H9 (cell line): Measurements from ENCODE around the gene ZNF281. TPM values are rescaled to one million over a fixed set of nuclear protein-coding genes. Genes with fewer than 3 reads are reported as not detected.

ENCODE experiments used
- DNase-seq: peaks from one replicate; pipeline ENCODE4 v3.0.0-alpha.2; 2017
- H2AFZ ChIP-seq: one replicate; pipeline ENCODE4 v1.6.1; 2013; ENCODE audit warnings: mild to moderate bottlenecking, low read length, control low read depth, moderate library complexity
- H2AK5ac ChIP-seq: 2 replicates; pipeline ENCODE4 v1.6.1; 2013; ENCODE audit warnings: low read length, control low read depth, mixed read lengths; ENCODE audit not compliant: insufficient read length
- H2BK120ac ChIP-seq: one replicate; pipeline ENCODE4 v1.6.1; 2013; ENCODE audit warnings: low read depth, mild to moderate bottlenecking, low read length, control low read depth, inconsistent platforms; ENCODE audit not compliant: poor library complexity, severe bottlenecking
- H2BK12ac ChIP-seq: 2 replicates; pipeline ENCODE4 v1.6.1; 2013; ENCODE audit warnings: low read length, control low read depth, mixed read lengths, low read depth; ENCODE audit not compliant: insufficient read length
- H2BK15ac ChIP-seq: 2 replicates; pipeline ENCODE4 v1.6.1; 2013; ENCODE audit warnings: low read depth, low read length, control low read depth
- H2BK20ac ChIP-seq: one replicate; pipeline ENCODE4 v1.6.1; 2013; ENCODE audit warnings: low read depth, mild to moderate bottlenecking, low read length, control low read depth, inconsistent platforms; ENCODE audit not compliant: poor library complexity, severe bottlenecking
- H2BK5ac ChIP-seq: 2 replicates; pipeline ENCODE4 v1.6.1; 2013; ENCODE audit warnings: low read length, control low read depth, mixed read lengths; ENCODE audit not compliant: insufficient read length
- H3K14ac ChIP-seq: 2 replicates; pipeline ENCODE4 v1.6.1; 2013; ENCODE audit warnings: low read length, control low read depth; ENCODE audit not compliant: insufficient read depth
- H3K18ac ChIP-seq: 2 replicates; pipeline ENCODE4 v1.6.1; 2013; ENCODE audit warnings: low read depth, mild to moderate bottlenecking, mixed read lengths, low read length, control low read depth; ENCODE audit not compliant: insufficient read length
- H3K23ac ChIP-seq: 2 replicates; pipeline ENCODE4 v1.6.1; 2013; ENCODE audit warnings: low read length, control low read depth, mixed read lengths, low read depth; ENCODE audit not compliant: insufficient read length
- H3K23me2 ChIP-seq: 2 replicates; pipeline ENCODE4 v1.6.1; 2013; ENCODE audit warnings: low read depth, mild to moderate bottlenecking, mixed read lengths, low read length, control low read depth; ENCODE audit not compliant: insufficient read length, poor library complexity, severe bottlenecking
- H3K27ac ChIP-seq: 2 replicates; pipeline ENCODE4 v1.5.1; 2013; ENCODE audit warnings: low read length, control low read depth, mixed read lengths, low read depth; ENCODE audit not compliant: insufficient read length
- H3K27me3 ChIP-seq: 2 replicates; pipeline ENCODE4 v1.6.1; 2013; ENCODE audit warnings: low read length, control low read depth, inconsistent platforms; ENCODE audit not compliant: insufficient read depth
- H3K4ac ChIP-seq: 2 replicates; pipeline ENCODE4 v1.6.1; 2013; ENCODE audit warnings: low read depth, mild to moderate bottlenecking, control low read depth, inconsistent platforms, low read length, moderate library complexity
- H3K4me1 ChIP-seq: 2 replicates; pipeline ENCODE4 v1.6.1; 2013; ENCODE audit warnings: low read length, control low read depth, inconsistent platforms; ENCODE audit not compliant: insufficient read depth
- H3K4me2 ChIP-seq: 2 replicates; pipeline ENCODE4 v1.6.1; 2013; ENCODE audit warnings: low read length, control low read depth, mixed read lengths; ENCODE audit not compliant: insufficient read length, insufficient read depth
- H3K56ac ChIP-seq: 2 replicates; pipeline ENCODE4 v1.6.1; 2013; ENCODE audit warnings: low read depth, mild to moderate bottlenecking, mixed read lengths, low read length, control low read depth; ENCODE audit not compliant: insufficient read length
- H3K79me1 ChIP-seq: 2 replicates; pipeline ENCODE4 v1.6.1; 2013; ENCODE audit warnings: low read depth, mild to moderate bottlenecking, moderate library complexity, low read length, control low read depth, inconsistent platforms; ENCODE audit not compliant: insufficient read depth, poor library complexity, severe bottlenecking
- H3K79me2 ChIP-seq: 2 replicates; pipeline ENCODE4 v1.6.1; 2013; ENCODE audit warnings: low read length, control low read depth, inconsistent platforms; ENCODE audit not compliant: insufficient read depth
- H3K9ac ChIP-seq: 2 replicates; pipeline ENCODE4 v1.6.1; 2013; ENCODE audit warnings: low read length, control low read depth, mixed read lengths; ENCODE audit not compliant: insufficient read length; ENCODE audit errors: extremely low read depth
- H3K9me3 ChIP-seq: one replicate; pipeline ENCODE4 v1.6.1; 2013; ENCODE audit warnings: low read depth, low read length, inconsistent platforms; ENCODE audit not compliant: control insufficient read depth
- H3T11ph ChIP-seq: one replicate; pipeline ENCODE4 v1.6.1; 2013; ENCODE audit warnings: mild to moderate bottlenecking, low read length, control low read depth, inconsistent platforms
- H4K20me1 ChIP-seq: one replicate; pipeline ENCODE4 v1.6.1; 2013; ENCODE audit not compliant: control insufficient read depth, insufficient read length, insufficient read depth
- H4K5ac ChIP-seq: 2 replicates; pipeline ENCODE4 v1.6.1; 2013; ENCODE audit warnings: low read depth, mild to moderate bottlenecking, mixed read lengths, low read length, control low read depth; ENCODE audit not compliant: insufficient read length
- H4K8ac ChIP-seq: replicated peaks from 2 replicates; pipeline ENCODE4 v1.6.1; 2013; ENCODE audit warnings: low read length, control low read depth, mixed read lengths, low read depth; ENCODE audit not compliant: insufficient read length
- H4K91ac ChIP-seq: 2 replicates; pipeline ENCODE4 v1.6.1; 2013; ENCODE audit warnings: low read depth, mild to moderate bottlenecking, moderate library complexity, mixed read lengths, low read length, control low read depth; ENCODE audit not compliant: insufficient read length
- H3K27ac Mint-ChIP-seq, 3 experiments: 2 replicates in 2 of 3; 3 replicates in 1 of 3; pipeline ENCODE4 v1.8.0; 2020 to 2021; ENCODE audit warnings: mixed read lengths in 3 of 3, mild to moderate bottlenecking in 1 of 3, moderate library complexity in 1 of 3
- H3K27me3 Mint-ChIP-seq: 2 replicates; pipeline ENCODE4 v1.8.0; 2021; ENCODE audit warnings: low read depth, mild to moderate bottlenecking, moderate library complexity, mixed read lengths
- H3K36me3 Mint-ChIP-seq, 3 experiments: 2 replicates in 2 of 3; 3 replicates in 1 of 3; pipeline ENCODE4 v1.8.0; 2020 to 2021; ENCODE audit warnings: low read depth in 3 of 3, mixed read lengths in 3 of 3; ENCODE audit not compliant: insufficient read depth in 1 of 3
- H3K4me1 Mint-ChIP-seq, 2 experiments: 2 replicates each; pipeline ENCODE4 v1.8.0; 2020; ENCODE audit warnings: mixed read lengths in 2 of 2
- H3K4me3 Mint-ChIP-seq, 2 experiments: 2 replicates in 1 of 2; 3 replicates in 1 of 2; pipeline ENCODE4 v1.8.0; 2020 to 2021; ENCODE audit warnings: mild to moderate bottlenecking in 2 of 2, mixed read lengths in 2 of 2, moderate library complexity in 1 of 2
- H3K9me3 Mint-ChIP-seq, 2 experiments: 2 replicates in 1 of 2; 3 replicates in 1 of 2; pipeline ENCODE4 v1.8.0; 2020; ENCODE audit warnings: mild to moderate bottlenecking in 2 of 2, mixed read lengths in 2 of 2, moderate library complexity in 1 of 2
- CTCF ChIP-seq: fragments of 200-600 bp; sonication (generic); conservative IDR thresholded peaks from 3 replicates; pipeline ENCODE4 v1.8.0; 2021; ENCODE audit warnings: antibody characterized with exemption, mild to moderate bottlenecking
- WGBS: extraction: QIAGEN DNeasy Blood & Tissue Kit; methylation state at CpG from one replicate; pipeline ENCODE4 v1.1.7; 2013; ENCODE audit warnings: missing lambda C conversion rate, low lambda C conversion rate, mixed read lengths; ENCODE audit not compliant: insufficient read length; ENCODE audit errors: extremely low coverage; 5-methylcytosine and 5-hydroxymethylcytosine counted together
- total RNA-seq: library from RNA; stranded (reverse); gene quantifications from 2 replicates; pipeline ENCODE4 v1.2.1, GENCODE V29; 2021

The ZNF281 gene
- total RNA-seq, 1 experiment from 2014 or later: 75.2 TPM

- no peak overlapping the region for H3K23ac ChIP-seq
- no CpG with 5 or more reads among the region's 4 CpGs for WGBS
- Mint-ChIP-seq H3K27me3 (no peaks in the 10 kb centered on the region), H3K27ac (no peak overlapping the region), H3K36me3 (peaks cover 19 to 33% (median 21%) of the 10 kb centered on the region in 3 experiments), H3K9me3 (no peaks in the 10 kb centered on the region; a peak in 2 of 5 replicates), H3K4me3 (no peak overlapping the region), H3K4me1 (peaks cover 9 to 18% of the 10 kb centered on the region in 2 experiments)
- no peak for TF ChIP-seq CTCF
- no peak overlapping the region for H2BK5ac ChIP-seq
- H3K14ac ChIP-seq: no peak overlapping the region
- no peak overlapping the region for H2BK15ac ChIP-seq
- no peak overlapping the region for H3K18ac ChIP-seq
- H3K23me2 ChIP-seq: no peaks in the 10 kb centered on the region
- H3K27ac ChIP-seq: no peak overlapping the region
- H3T11ph ChIP-seq: no peak overlapping the region
- no peak overlapping the region for H2BK120ac ChIP-seq
- H3K79me2 ChIP-seq: no peaks in the 10 kb centered on the region
- H3K4ac ChIP-seq: no peak overlapping the region
- no peaks in the 10 kb centered on the region for H3K9me3 ChIP-seq
- no peak overlapping the region for H3K56ac ChIP-seq
- H2BK12ac ChIP-seq: no peak overlapping the region
- no peak overlapping the region for H2BK20ac ChIP-seq
- H2AK5ac ChIP-seq: no peak overlapping the region
- H4K8ac ChIP-seq: no peak overlapping the region
- no peaks in the 10 kb centered on the region for H4K20me1 ChIP-seq
- DNase-seq: no peak
- no peak overlapping the region for H2AFZ ChIP-seq
- no peaks in the 10 kb centered on the region for H3K79me1 ChIP-seq
- no peaks in the 10 kb centered on the region for H3K27me3 ChIP-seq
- no peak overlapping the region for H4K91ac ChIP-seq
- H4K5ac ChIP-seq: no peak overlapping the region
- no peak overlapping the region for H3K4me2 ChIP-seq
- no peaks in the 10 kb centered on the region for H3K4me1 ChIP-seq
- no peak overlapping the region for H3K9ac ChIP-seq
Observed at GRCh38 chr1:200444478-200444877, 34.6 kb upstream of the ZNF281 start.
